K562 (cell line): ENCODE results near the gene LOC101059915.

Source experiments
- GABPA ChIP-seq: fragments of 200-800 bp; sonication (Bioruptor generic); conservative IDR thresholded peaks from 2 replicates; pipeline ENCODE4 v1.6.1; 2016; ENCODE audit warnings: low read depth, missing genetic modification characterization, missing compliant biosample characterization
- JUN ChIP-seq, 2 experiments: sonication (generic) in 1 of 2; formaldehyde crosslinking in 1 of 2; IDR thresholded peaks; 2 replicates each; pipeline versions ENCODE4 v1.6.1 to v1.8.0; 2012 to 2022; ENCODE audit warnings: borderline replicate concordance in 2 of 2, mild to moderate bottlenecking in 2 of 2, improper control_type of control experiment in 1 of 2, low read depth in 1 of 2, low read length in 1 of 2, missing genetic modification reagents in 1 of 2
- MTA3 ChIP-seq: fragments of 450-650 bp; formaldehyde crosslinking; IDR thresholded peaks from 2 replicates; pipeline ENCODE4 v1.6.1; 2017; ENCODE audit warnings: mild to moderate bottlenecking, borderline replicate concordance
- MYBL2 ChIP-seq, 2 experiments: fragments of 450-650 bp in 1 of 2; sonication (generic) in 1 of 2; formaldehyde crosslinking in 1 of 2; IDR thresholded peaks; 2 replicates each; pipeline versions ENCODE4 v1.6.1 to v1.8.1; 2017 to 2022; ENCODE audit warnings: borderline replicate concordance in 1 of 2, inconsistent platforms in 1 of 2, low read depth in 1 of 2, mild to moderate bottlenecking in 1 of 2, missing genetic modification reagents in 1 of 2, moderate library complexity in 1 of 2
- MYNN ChIP-seq, 2 experiments: sonication (generic); formaldehyde crosslinking in 1 of 2; IDR thresholded peaks; 2 replicates each; pipeline versions ENCODE4 v1.5.0 to v1.6.1; 2016 to 2020; ENCODE audit warnings: antibody characterized with exemption in 1 of 2, missing genetic modification reagents in 1 of 2
- POLR2A ChIP-seq: fragments of 450-650 bp; conservative IDR thresholded peaks from 2 replicates; pipeline ENCODE4 v1.6.1; 2016
- RAD51 ChIP-seq: fragments of 450-650 bp; IDR thresholded peaks from 2 replicates; pipeline ENCODE4 v1.7.1; 2016; ENCODE audit warnings: low read depth, mild to moderate bottlenecking, borderline replicate concordance
- SMARCA4 ChIP-seq: fragments of 450-650 bp; IDR thresholded peaks from 2 replicates; pipeline ENCODE4 v1.6.1; 2016
- TF ChIP-seq, protein P1 (sequence below): fragments of 250-450 bp; sonication (Bioruptor Pico); IDR thresholded peaks from 2 replicates; pipeline ENCODE4 v1.8.0; 2021; ENCODE audit warnings: moderate library complexity, mild to moderate bottlenecking, inconsistent platforms
- TF ChIP-seq, protein P2 (sequence below): sonication (generic); formaldehyde crosslinking; IDR thresholded peaks from 2 replicates; pipeline ENCODE4 v1.9.0; 2022; ENCODE audit warnings: mild to moderate bottlenecking, missing genetic modification reagents
- TF ChIP-seq, protein P3 (sequence below), 3 experiments: IDR thresholded peaks in 2 of 3; conservative IDR thresholded peaks in 1 of 3; 2 replicates each; pipeline ENCODE4 v1.5.1; 2011 to 2012; ENCODE audit warnings: low read length in 3 of 3, mild to moderate bottlenecking in 3 of 3, control low read depth in 2 of 3, improper control_type of control experiment in 1 of 3, inconsistent platforms in 1 of 3, low read depth in 1 of 3, mixed read lengths in 1 of 3, moderate library complexity in 1 of 3; ENCODE audit not compliant: insufficient read depth in 2 of 3
- TF ChIP-seq, protein P4 (sequence below): fragments of 450-650 bp; IDR thresholded peaks from 2 replicates; pipeline ENCODE4 v1.6.1; 2017; ENCODE audit warnings: mild to moderate bottlenecking, moderate library complexity

DNA sequence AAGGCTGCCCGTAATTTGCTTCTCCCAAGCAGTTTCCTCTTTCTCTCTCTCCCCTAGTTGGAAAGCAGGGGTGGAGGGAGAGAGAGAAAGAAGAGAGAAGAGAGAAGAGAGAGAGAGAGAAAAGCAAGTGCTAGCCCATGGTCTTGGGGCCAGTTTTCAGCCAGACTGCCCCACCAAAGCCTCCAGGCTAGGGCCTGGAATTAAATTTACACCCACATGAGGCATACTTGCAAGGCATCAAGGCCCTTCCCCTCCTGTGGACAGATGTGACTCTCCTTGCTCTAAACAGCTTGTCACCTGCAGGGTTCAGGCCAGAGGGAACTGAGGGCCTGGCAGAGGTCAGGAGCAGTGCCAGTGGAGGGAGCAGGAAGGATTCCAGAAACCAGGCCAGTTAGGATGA, 47.4 kb upstream of the LOC101059915 start:
- TF ChIP-seq MYNN (IDR thresholded peaks at IDR 0.05) (no peak), MYNN (CRISPR knock-in tag; IDR thresholded peaks at IDR 0.05) (no peak), SMARCA4 (no peak), POLR2A (no peak), GABPA (tag) (no peak), MTA3 (no peak), MYBL2 (IDR thresholded peaks at IDR 0.05; ENCODE audit: low read depth) (no peak), MYBL2 (CRISPR knock-in tag; IDR thresholded peaks at IDR 0.05; ENCODE audit: borderline replicate concordance) (no peak), RAD51 (no peak), JUN (IDR thresholded peaks at IDR 0.05; ENCODE audit: borderline replicate concordance, low read depth, low read length) (no peak), JUN (CRISPR knock-in tag; IDR thresholded peaks at IDR 0.05; ENCODE audit: borderline replicate concordance) (no peak)
- TF ChIP-seq, protein P1, sequence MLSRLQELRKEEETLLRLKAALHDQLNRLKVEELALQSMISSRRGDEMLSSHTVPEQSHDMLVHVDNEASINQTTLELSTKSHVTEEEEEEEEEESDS (CRISPR knock-in tag), result no peak
- TF ChIP-seq, protein P2, sequence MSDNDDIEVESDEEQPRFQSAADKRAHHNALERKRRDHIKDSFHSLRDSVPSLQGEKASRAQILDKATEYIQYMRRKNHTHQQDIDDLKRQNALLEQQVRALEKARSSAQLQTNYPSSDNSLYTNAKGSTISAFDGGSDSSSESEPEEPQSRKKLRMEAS, result no peak
- TF ChIP-seq, protein P3, sequence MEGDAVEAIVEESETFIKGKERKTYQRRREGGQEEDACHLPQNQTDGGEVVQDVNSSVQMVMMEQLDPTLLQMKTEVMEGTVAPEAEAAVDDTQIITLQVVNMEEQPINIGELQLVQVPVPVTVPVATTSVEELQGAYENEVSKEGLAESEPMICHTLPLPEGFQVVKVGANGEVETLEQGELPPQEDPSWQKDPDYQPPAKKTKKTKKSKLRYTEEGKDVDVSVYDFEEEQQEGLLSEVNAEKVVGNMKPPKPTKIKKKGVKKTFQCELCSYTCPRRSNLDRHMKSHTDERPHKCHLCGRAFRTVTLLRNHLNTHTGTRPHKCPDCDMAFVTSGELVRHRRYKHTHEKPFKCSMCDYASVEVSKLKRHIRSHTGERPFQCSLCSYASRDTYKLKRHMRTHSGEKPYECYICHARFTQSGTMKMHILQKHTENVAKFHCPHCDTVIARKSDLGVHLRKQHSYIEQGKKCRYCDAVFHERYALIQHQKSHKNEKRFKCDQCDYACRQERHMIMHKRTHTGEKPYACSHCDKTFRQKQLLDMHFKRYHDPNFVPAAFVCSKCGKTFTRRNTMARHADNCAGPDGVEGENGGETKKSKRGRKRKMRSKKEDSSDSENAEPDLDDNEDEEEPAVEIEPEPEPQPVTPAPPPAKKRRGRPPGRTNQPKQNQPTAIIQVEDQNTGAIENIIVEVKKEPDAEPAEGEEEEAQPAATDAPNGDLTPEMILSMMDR (IDR thresholded peaks at IDR 0.05 in 2 of 3, conservative IDR thresholded peaks at IDR 0.05 in 1 of 3; ENCODE audit: insufficient read depth in 2 of 3, low read depth in 1 of 3, low read length in 3 of 3), result no peak
- TF ChIP-seq, protein P4, sequence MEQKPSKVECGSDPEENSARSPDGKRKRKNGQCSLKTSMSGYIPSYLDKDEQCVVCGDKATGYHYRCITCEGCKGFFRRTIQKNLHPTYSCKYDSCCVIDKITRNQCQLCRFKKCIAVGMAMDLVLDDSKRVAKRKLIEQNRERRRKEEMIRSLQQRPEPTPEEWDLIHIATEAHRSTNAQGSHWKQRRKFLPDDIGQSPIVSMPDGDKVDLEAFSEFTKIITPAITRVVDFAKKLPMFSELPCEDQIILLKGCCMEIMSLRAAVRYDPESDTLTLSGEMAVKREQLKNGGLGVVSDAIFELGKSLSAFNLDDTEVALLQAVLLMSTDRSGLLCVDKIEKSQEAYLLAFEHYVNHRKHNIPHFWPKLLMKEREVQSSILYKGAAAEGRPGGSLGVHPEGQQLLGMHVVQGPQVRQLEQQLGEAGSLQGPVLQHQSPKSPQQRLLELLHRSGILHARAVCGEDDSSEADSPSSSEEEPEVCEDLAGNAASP, result no peak
